Tongue (tissue), 2 donors: ENCODE results near the gene GAST. TPM values are rescaled to one million over a fixed set of nuclear protein-coding genes. Genes with fewer than 3 reads are reported as not detected.

Experiments
- DNase-seq: peaks from one replicate; pipeline ENCODE4 v3.0.0-alpha.2; 2015
- total RNA-seq: library from RNA; depleted of rRNA; stranded (reverse); fragments of >200 nt; gene quantifications from one replicate; pipeline ENCODE4 v1.2.3, GENCODE V29; 2014

The GAST gene
- total RNA-seq, 1 donor from 2014 or later: not detected

DNA sequence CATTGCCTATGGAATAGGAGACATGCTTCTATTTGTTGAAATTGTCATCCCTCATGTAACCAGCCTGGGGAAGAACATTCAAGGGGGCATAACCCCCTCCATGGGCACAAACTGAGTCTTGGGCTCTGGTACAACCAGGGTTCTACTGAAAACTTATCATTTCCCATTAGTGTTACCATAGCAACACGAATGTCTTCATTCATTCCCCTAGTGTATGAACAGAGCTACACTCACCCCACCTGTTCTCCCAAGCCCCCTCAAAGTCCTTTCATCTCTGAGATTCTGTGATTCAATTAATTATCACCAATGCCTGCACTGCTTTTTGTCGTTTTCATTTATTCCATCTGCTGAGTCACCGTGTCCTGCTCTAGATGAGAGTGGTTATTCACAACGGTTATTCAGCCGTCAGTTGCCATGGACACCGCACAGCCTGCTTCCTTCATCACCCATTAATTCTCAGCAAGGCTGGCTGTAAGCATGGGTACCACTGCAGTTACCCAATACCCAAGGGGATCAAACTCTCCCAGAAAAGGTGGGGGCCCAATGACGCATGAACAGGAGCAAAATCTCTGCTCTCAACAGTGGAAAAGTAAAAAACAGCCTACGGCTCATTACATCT is 1.6 kb upstream of the GAST start:
- DNase-seq: no peak

DNA sequence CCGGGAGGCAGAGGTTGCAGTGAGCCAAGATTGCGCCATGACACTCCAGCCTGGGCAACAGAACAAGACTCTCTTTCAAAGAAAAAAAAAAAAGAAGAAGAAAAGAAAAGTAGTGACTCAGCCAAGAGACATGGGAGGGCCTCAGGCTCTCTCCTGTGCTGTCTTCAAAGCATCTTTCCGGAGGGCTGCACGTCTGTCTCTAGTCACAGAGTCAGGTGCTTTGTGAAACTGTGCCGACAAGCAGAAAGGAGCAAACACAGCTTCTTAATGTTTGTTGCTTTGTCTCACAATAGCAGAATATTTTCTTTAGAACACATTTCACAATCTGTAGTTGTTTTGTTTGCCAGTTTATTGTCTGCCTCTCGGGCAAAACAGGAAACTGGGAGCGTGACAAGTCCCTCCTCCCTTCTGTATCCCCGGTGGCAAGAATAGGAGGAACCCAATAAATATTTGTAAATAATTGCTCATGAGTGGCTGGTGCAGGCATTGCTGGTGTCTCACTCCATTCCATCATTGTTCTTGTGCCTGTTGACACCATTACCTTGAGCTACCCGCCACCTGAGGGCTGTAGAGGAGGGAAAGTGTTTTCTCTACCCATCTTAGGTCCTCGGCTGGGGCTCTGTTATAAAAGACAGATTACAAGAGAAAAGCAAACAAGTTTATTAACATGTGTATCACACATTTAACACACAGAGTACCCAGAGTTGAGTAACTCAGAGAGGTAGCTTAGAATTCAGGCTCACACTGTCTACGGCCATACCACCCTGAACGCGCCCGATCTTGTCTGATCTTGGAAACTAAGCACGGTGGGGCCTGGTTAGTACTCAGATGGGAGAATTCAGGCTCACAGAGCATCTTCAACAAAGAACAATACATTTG is 5.5 kb downstream of the GAST start:
- no peak for DNase-seq

DNA sequence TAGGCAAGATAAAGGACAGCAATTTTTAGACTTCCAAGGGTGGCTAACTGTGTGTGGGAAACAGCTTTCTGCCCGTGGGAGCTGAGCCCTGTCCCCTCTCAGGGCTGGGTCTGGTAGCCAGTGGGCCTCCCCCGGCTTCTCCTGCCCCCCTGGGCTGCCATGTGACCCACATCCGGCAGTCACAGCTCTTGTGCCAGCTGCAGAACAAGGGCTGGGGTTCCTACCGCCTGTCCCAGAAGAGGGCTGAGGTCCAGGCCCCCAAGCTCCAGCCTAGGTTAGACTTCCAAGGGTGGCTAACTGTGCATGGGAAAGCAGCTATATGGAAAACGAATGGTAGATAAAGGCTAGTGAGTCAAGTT is 6.1 kb downstream of the GAST start:
- no peak for DNase-seq

DNA sequence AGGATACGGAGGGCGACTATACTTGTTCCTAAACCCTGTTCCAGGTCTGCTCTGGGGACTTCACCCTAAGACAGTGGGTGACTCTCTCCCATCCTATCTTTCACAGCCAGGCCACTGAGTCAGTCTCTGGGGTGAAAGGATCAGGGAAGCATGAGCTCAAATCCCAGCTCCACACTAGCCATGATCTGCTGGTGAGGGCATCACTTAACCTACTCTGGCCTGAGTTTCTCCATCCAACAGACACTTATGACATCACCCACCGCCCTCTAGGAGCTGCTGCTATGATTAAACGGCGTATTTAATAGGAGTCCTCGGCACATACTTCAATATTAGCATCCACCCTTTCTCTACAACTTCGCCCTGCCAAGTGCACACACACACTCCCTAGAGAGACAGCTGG is 10.1 kb downstream of the GAST start:
- DNase-seq: no peak

DNA sequence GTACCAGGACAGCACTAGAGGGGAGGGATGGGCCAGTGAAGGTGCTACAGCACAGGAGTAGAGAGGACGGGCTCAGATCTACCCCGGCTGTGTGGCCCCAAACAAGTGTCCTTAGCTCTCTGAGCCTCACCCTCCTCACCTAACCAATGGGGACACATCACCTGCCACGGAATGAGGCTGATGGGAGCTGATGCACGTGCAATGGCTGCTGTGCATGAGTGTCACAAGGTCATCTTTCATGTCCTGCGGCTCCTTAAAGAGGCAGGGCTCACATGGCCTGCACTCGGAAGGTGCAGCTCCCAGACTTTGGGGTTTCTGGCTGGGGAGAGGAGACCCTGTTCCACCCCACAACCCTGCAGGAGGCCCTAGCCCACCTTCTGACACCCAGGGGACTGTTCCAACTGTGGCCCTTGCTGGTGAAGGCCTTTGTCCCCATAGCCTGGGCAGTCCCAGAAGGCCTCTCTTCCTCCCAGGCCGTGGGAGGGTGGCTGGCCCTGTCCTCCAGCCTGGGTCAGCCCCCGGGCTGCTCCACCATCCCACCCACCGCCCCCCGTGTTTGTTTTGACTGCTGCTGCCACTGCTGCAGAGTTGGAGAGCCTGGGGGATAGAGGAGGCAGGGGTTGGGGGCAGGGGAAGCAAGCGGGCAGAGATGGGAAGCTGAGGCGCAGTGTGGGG is 11.8 kb downstream of the GAST start:
- no peak for DNase-seq

DNA sequence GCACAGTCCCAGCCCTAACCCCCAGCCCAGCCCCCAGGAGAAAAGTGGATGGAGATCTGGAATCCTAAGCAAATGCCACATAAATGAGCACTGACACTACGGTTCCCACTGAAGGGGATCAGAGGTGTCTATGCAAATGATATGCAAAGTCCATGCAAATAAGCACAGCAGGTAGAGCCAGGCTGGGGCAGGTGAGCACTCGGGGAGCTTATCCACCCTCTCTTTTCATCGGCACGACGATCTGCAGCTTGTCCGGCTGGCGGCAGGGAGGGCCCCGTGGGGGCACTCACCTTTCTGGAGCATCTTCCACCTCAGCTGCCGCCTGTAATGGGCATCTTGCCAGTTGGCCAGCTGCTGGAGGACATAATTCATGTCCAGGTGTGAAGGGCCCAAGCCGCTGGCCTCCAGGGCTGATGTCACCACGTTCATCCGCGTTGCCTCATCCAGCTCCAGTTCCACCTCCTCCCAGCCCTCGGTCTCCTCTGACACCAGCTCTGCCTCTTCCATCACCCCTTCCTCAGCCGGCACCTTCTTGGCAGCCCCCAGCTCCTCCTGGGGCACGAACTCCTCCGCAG is 12.4 kb downstream of the GAST start:
- DNase-seq: no peak

DNA sequence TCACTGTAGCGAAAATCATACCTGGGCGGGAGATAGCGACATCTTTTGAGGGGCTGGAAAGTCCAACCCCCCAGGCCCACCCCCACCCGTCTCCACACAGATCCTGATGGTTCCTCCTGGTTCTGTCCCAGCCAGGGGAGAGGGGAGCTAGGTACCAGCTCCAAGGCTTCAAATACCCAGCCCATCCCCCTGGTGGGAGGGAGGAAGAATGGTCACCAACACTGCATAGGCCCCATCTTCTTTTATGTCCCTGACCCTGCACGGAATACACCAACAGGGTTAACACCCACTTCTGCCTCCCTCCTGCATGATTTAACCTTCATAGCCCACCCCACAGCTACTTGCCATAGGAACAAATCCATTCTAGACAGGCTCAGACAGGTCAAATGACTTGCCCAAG is 13.0 kb downstream of the GAST start:
- no peak for DNase-seq

DNA sequence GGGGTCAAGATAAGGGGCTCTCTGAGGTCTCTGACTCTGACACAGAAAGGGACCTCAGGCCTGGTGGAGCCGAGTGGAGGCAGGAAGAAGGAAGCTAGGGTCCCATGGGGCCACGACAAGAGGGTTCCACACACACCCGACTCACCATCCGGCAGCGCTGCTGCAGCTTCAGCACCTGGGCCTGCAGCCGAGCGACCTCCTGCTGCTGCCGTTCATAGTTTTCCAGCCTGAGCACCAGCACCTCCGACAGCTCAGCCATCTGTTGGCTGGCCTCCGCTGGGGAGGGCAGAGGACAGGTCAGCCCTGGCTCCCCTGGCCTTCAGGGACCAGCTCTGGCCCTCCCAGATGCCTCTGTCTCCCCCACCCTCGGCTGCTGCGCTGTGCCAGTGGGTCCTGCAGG is 15.9 kb downstream of the GAST start:
- DNase-seq: no peak

DNA sequence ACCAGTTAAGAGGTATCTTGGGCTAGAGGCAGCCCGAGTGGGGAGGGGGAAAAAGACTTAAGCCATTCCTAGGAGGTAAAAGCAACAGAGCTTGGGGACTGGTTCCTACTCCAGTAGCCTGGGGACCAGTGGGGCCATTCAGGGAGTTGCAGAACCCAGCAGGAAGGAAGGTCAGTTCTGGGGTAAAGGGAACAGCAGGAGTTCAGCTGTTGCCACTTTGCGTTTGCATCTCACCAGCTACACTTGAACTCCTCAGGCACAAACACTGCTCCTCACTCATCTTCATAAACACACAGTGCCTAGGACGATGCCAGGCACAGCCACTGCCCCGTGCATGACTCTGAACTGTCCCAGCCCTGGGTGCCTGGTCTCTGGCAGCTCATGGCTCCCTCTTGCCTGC is 18.3 kb downstream of the GAST start:
- no peak for DNase-seq

DNA sequence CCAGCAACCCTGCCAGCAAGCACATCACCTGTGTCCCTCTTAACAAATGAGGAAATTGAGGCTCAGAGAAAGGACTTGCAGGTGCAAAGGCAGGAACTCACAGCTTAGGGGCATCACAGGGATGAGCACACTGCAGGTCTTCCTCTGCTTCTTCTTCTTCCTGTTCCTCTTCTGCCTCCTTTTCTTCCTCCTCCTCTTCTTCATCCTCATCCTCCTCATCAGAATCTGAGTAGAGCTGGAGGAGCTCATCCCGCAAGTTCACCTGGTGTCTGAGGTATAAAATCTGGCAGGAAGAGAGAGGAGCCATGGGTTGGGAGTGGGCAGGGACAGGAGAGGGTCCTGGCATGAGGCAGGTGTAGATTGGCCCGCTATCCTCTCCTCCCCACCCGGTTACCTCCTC is 19.7 kb downstream of the GAST start:
- DNase-seq: no peak

DNA sequence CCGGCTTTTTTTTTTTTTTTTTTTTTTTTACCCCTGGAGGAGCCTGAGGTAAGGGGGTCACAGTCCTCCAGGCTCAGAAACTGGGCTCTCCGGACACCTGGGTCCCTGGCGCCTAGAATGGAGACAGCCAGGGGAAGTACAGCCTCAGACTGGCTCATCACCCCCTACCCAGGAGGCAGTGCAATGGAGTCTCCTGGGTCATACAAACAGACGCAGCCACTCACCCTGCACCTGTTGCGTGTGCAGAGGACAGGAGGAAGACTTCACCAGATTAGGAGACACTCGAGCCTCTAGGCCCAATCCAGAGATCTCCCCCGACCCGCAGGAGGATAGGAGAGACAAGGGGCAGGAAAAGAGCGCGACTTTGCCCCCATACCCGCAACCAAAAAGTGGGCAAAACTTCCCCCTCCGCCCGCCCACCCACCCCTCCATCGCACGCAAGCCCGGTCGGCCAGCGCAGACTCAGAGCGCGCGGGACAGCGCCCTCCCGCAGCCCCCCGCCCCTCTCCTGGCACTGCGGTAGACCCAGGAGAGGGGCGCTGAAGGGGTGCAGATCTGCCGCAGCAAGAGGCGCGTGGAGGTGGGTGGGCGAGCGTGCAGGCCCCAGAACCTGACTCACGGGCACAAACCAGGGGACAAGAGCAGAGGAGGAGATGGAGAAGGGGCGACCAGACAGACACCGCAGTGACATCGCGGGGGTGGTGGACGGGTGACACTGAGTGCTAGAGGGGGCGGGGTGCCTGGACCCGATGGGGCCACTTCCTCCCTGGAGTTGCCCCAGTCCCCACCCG is 21.4 kb downstream of the GAST start:
- peak; percentile 22 for DNase-seq

DNA sequence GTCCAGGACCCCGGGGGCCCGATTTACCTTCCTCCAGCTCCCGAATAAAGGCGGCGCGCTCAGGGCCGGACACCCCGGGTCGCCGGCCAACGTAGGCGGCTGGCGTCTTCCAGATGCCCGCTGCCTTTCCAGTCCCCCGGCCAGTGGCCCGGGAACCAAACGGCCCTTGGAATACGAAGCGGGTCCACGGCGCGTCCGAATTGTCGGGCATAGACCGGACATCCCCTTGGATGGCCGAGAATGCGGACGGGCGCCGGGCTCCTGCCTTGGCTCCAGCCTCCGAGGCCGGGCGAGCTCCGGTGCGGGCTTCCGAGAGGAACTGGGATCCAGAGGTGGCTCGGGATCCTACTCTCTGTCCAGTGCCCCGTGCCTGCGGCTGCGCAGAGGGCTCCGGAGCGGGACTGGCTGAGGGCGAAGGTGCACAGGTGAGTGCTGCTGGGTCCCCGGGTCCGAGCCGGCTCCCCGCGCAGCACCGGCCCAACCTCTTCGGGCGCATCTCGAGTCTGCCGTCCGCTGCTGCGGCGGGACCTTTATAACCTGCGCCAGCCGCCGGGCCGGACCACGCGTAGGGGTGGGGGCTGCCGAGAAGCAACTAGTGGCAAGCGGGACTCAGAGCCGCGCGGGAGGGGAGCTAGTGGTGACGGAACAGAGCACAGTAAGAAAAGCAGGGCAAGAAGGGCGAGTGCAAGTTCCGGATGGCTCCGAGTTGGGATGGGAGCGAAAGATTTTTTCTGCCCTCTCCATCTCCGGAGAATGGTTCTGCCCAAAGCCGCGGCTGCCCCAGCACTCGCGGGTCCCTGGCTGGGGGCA is 22.2 kb downstream of the GAST start, which contains the start of gene HAP1:
TSS of gene HAP1 (minus strand) at position 505 of the 810 bp plus-strand sequence. CDS start at position 496, 9 bp downstream.
- DNase-seq: peak; percentile 31

DNA sequence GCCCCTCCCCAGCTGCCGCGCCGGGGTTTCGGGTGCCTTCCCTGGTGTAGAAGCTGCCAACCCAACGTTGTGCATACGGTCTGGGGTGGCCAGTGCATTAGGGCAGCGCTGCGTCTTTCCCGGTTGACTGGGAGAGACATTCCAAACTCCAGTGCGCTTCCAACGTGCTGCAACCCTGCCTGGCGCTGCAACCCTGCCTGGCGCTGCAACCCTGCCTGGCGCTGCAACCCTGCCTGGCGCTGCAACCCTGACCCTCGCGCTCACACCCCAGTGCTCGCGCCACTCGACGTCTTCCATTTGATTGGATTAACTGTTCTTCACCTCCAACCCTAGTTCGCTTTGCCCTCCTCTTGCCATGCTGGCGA is 22.8 kb downstream of the GAST start:
- no peak for DNase-seq

DNA sequence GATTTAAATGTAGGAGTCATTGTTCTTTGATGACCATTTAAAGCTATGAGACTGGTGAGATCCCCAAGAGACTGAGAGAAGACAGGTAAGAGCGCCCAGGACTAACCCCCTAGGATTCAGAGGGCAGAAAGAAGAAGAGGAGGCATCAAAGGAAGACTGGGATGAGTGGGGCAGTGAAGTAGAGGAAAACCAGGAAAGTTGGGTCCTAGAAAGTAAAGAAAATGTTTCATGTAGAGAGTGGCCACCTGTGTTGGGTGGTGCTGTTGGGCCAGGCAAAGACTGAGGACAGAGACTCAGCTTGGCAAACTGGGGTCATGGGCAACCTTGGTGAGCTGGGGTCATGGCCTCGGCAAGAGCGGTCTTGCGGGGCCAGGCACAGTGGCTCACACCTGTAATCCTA is 23.6 kb downstream of the GAST start:
- DNase-seq: no peak

DNA sequence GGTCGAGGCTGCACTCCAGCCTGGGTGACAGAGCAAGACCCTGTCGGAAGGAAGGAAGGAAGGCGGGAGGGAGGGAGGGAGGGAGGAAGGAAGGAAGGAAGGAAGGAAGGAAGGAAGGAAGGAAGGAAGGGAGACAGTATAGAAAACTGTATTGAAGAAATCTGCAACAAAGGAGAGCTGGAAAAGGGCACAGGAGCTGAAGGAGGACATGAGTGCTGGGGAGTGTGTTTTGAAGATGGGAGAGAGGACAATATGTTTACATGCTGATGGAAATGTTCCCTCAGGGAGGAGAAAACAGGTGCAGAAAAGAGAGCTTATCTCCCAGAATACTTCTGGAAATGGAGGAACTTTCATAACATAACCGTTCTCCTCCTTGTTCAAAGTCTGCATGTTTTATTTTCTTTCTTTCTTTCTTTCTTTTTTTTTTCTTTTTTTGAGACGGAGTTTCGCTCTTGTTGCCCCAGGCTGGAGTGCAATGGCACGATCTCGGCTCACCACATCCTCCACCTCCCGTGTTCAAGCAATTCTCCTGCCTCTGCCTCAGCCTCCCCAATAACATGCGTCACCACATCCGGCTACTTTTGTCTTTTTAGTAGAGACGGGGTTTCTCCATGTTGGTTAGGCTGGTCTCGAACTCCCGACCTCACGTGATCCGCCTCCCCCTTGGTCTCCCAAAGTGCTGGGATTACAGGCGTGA is 25.0 kb downstream of the GAST start:
- no peak for DNase-seq

DNA sequence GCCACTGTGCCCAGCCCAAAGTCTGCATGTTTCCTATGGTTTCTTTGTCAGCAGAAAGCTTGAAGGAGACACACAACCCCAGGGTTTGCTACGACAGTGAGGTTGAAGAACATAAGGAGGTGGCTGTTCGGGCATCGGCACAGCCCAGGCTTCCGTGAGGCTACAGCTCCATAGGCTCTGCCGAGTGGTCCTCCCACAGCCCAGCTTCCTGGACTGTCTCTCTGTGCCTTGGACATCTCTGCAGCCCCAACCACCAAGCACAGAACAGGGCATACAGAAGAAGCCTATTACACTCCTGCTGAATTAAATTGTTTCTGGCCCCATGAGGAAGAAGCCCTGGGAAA is 25.5 kb downstream of the GAST start:
- DNase-seq: no peak

DNA sequence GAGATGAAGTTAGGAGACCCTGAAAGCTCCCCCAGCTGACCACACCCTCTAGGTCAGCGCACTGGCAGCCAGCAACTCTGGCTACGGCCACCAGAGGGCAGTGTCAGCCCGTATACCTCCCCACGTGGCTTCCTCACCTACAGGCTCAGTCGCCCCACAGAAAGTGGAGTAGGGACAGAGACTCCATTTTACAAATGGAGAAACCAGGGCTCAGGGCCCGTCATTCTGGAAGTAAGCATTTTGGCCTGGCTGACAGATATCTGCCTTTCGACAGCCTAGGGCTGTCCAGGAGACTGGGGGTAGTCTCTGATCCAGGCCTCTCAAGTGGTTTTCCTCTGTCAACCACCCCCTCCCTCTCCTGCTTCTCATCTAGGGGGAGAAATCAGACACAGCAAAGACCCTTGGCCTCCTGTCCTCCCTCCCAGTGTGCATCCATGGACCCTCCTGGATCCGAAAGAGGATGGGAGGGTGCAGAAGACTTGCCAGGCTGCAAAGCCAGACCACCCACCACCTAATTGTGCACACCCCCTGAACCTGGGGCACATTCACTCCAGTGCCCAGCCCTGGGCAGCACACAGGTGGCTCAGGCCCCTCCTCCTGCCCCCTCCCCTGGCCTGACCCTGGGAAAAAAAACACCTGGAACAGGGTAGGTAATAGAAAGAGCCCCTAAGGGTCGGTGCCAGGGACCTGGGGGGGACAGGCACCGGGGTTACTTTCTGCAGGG is 26.1 kb downstream of the GAST start:
- DNase-seq: peak; percentile 89

DNA sequence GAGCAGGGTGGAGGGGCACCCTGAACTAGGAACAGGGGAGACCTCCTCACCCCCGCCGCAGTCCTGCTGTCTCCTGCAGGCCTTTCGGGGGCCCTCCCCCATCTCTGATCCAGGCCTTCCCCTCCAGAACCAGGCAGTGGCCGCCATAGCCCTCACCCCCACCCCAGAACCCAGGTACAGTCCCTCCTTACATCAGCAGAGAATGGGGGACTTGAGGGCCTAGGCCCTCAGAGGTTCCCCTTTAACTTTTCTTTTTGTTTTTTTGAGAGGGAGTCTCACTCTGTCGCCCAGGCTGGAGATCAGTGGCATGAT is 26.6 kb downstream of the GAST start:
- no peak for DNase-seq

DNA sequence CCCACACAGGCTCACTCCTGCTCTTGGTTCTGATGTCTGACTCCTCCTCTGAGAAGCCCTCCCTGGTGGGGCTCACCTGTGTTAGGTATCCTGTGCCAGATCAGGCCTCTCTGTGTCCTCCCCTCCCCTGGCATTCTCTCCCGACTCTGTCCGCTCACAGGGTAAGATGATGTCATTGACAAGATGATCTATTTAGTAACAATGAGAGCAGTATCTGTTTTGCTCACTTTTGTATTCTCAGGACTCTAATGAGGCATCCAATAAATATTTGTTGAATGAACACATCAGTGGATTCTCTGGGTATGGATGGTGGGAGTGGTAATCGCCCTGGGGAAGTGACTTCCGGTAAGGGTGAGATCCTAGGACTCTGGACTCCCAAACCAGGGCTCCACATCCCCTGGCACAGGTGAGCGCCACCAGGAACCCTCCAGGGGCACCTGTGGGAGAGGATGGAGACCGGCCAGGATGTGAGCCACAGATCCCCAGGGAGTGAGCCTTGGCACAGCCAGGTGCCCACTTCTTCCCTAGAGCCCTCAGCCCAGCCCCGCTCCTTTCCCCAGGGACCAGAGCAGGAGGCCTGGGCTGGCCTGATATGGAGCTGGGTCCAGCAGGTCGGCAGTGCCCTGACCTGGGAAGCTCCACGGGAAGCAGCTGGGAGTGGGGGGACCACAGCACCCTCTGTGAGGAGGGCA is 27.7 kb downstream of the GAST start:
- no peak for DNase-seq

DNA sequence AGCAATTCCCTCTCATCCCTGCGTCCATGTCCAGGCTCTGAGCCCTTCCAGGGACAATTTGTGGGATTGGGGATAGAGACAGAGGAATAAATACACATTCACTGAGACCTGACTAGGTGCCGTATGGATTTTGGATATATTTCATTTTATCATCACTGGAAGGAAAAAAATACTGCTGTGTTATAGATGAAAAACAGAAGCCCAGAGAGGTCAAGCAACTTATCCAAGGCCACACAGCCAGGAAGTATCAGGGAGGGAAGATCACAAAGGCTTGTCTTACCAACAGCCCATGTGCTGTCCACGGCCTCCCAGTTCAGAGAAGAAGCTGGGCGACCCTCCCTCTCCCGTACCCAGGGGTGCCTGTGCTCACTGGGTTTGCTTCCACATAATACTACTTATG is 28.4 kb downstream of the GAST start:
- no peak for DNase-seq
